Astrocyte of the spinal cord (primary cell): ENCODE data around the gene CTDSP2.

Experiments
- DNase-seq: peaks from one replicate; pipeline ENCODE4 v3.0.0; 2011; ENCODE audit warnings: low read depth, low spot score
- H3K4me3 ChIP-seq: 2 replicates; pipeline ENCODE4 v1.5.1; 2011; ENCODE audit warnings: low read depth, mild to moderate bottlenecking, low read length, moderate library complexity
- CTCF ChIP-seq: IDR thresholded peaks from 2 replicates; pipeline ENCODE4 v1.5.1; 2012; ENCODE audit warnings: low read depth, mild to moderate bottlenecking, low read length, inconsistent platforms
- in situ Hi-C: cut with HindIII; loops from 2 replicates; pipeline ENCODE4 v1.10.0; 2017; ENCODE audit warnings: low sequenced_read_pairs

The CTDSP2 gene

GRCh38 chr12:57817261-57817989, 29.1 kb downstream of the CTDSP2 start:
- H3K4me3 ChIP-seq: no peak overlapping the region
- in situ Hi-C loops: no loop called here
- DNase-seq: no peak
- no peak for TF ChIP-seq CTCF

GRCh38 chr12:57816855-57817151, 29.7 kb downstream of the CTDSP2 start:
- in situ Hi-C loops: no loop called here
- no peak overlapping the region for H3K4me3 ChIP-seq
- DNase-seq: no peak
- TF ChIP-seq CTCF: no peak

- in situ Hi-C loops: no loop called here
- H3K4me3 ChIP-seq: no peak overlapping the region
Observed at GRCh38 chr12:57816001-57816854, 30.3 kb downstream of the CTDSP2 start.

GRCh38 chr12:57815177-57816000, 31.1 kb downstream of the CTDSP2 start:
- in situ Hi-C loops: no loop called here
- TF ChIP-seq CTCF: peak; percentile 26
- no peak for DNase-seq
- H3K4me3 ChIP-seq: no peak overlapping the region

More at GRCh38 chr12:57816001-57816854, 30.3 kb downstream of the CTDSP2 start:
- DNase-seq: no peak
- no peak for TF ChIP-seq CTCF

- no peak for TF ChIP-seq CTCF
- in situ Hi-C loops: no loop called here
- DNase-seq: peak; percentile 23
- no peak overlapping the region for H3K4me3 ChIP-seq
Observed at GRCh38 chr12:57813971-57814772, 32.4 kb downstream of the CTDSP2 start.
